ENCODE data around the gene HDAC9.

GRCh38 chr7:18644981-18645380 lies 149.4 kb downstream of the HDAC9 start:
- TF ChIP-seq, protein P1, sequence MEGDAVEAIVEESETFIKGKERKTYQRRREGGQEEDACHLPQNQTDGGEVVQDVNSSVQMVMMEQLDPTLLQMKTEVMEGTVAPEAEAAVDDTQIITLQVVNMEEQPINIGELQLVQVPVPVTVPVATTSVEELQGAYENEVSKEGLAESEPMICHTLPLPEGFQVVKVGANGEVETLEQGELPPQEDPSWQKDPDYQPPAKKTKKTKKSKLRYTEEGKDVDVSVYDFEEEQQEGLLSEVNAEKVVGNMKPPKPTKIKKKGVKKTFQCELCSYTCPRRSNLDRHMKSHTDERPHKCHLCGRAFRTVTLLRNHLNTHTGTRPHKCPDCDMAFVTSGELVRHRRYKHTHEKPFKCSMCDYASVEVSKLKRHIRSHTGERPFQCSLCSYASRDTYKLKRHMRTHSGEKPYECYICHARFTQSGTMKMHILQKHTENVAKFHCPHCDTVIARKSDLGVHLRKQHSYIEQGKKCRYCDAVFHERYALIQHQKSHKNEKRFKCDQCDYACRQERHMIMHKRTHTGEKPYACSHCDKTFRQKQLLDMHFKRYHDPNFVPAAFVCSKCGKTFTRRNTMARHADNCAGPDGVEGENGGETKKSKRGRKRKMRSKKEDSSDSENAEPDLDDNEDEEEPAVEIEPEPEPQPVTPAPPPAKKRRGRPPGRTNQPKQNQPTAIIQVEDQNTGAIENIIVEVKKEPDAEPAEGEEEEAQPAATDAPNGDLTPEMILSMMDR (IDR thresholded peaks at IDR 0.05) = no peak
- TF ChIP-seq EP300 (IDR thresholded peaks at IDR 0.05) = no peak
- TF ChIP-seq POLR2AphosphoS5 (IDR thresholded peaks at IDR 0.05) = no peak
